Panc1 (cell line): Measurements from ENCODE around the gene ADGRG2. TPM values are rescaled to one million over a fixed set of nuclear protein-coding genes. Genes with fewer than 3 reads are reported as not detected.

ENCODE experiments used
- ATAC-seq: fragments of 200-7000 bp; cut with Tn5 transposase; 2 replicates; pipeline ENCODE4 v1.9.1; 2020; ENCODE audit warnings: mild to moderate bottlenecking, moderate library complexity
- BruUV-seq: library from RNA; stranded (reverse); fragments of 400-500 nt; replicated peaks from 2 replicates; lab custom pipeline; 2021; lab: Mats Ljungman, UMichigan
- CTCF ChIA-PET: fragments of 300-600 bp; sonication (Branson Sonifier 250); formaldehyde crosslinking; loops from one replicate; lab custom pipeline; 2022; ENCODE audit warnings: antibody characterized with exemption; lab: Charles Lee
- POLR2A ChIA-PET: fragments of 300-600 bp; sonication (Branson Sonifier 250); formaldehyde crosslinking; loops from one replicate; lab custom pipeline; 2022; ENCODE audit warnings: antibody characterized with exemption; lab: Charles Lee
- DNase-seq: peaks from one replicate; pipeline ENCODE4 v3.0.0-alpha.2; 2010; ENCODE audit warnings: low read depth, low spot score
- H3K27ac ChIP-seq: 2 replicates; pipeline ENCODE4 v1.5.1; 2011; ENCODE audit warnings: mild to moderate bottlenecking, low read length, inconsistent platforms
- H3K27me3 ChIP-seq: fragments of 200-500 bp; sonication (Bioruptor generic); 2 replicates; pipeline ENCODE4 v1.6.0; 2014; ENCODE audit warnings: low read length, inconsistent platforms; ENCODE audit not compliant: control insufficient read depth, insufficient read depth
- H3K36me3 ChIP-seq: fragments of 200-500 bp; sonication (Bioruptor generic); 2 replicates; pipeline ENCODE4 v1.5.1; 2014; ENCODE audit warnings: inconsistent platforms, mild to moderate bottlenecking, low read length, moderate library complexity; ENCODE audit not compliant: control insufficient read depth, insufficient read depth
- H3K4me1 ChIP-seq: 2 replicates; pipeline ENCODE4 v1.5.1; 2011; ENCODE audit warnings: inconsistent platforms, mild to moderate bottlenecking, low read length, moderate library complexity; ENCODE audit not compliant: control insufficient read depth, insufficient read depth
- H3K4me3 ChIP-seq, 2 experiments: 2 replicates each; pipeline ENCODE4 v1.5.1; 2011 to 2012; ENCODE audit warnings: low read depth in 2 of 2, low read length in 2 of 2, mild to moderate bottlenecking in 2 of 2, inconsistent platforms in 1 of 2, moderate library complexity in 1 of 2
- H3K9me3 ChIP-seq: fragments of 200-500 bp; sonication (Bioruptor generic); 2 replicates; pipeline ENCODE4 v1.5.1; 2014; ENCODE audit warnings: low read depth, mild to moderate bottlenecking, inconsistent platforms, low read length, moderate library complexity; ENCODE audit not compliant: control insufficient read depth, insufficient read depth
- POLR2AphosphoS5 ChIP-seq: IDR thresholded peaks from 2 replicates; pipeline ENCODE4 v1.6.1; 2012; ENCODE audit warnings: mild to moderate bottlenecking, low read depth, low read length, moderate library complexity
- SIN3A ChIP-seq: IDR thresholded peaks from 2 replicates; pipeline ENCODE4 v1.6.1; 2012; ENCODE audit warnings: low read depth, mild to moderate bottlenecking, low read length, moderate library complexity, borderline replicate concordance; ENCODE audit not compliant: insufficient read depth
- TCF7L2 ChIP-seq: IDR thresholded peaks from 2 replicates; pipeline ENCODE4 v1.6.1; 2011; ENCODE audit warnings: mild to moderate bottlenecking, low read depth, low read length, inconsistent platforms
- in situ Hi-C: cut with HindIII; loops from 2 replicates; pipeline ENCODE4 v1.10.0; 2016; ENCODE audit warnings: low sequenced_read_pairs, low pct_unique_long_range_greater_than_20kb
- intact Hi-C: fragments of 100-400 bp; cut with micrococcal nuclease; formaldehyde crosslinking; loops from one replicate; pipeline ENCODE4 v1.10.0; 2022; ENCODE audit not compliant: unreplicated experiment
- total RNA-seq: library from RNA; stranded (reverse); gene quantifications from one replicate; pipeline ENCODE4 v1.2.1, GENCODE V29; 2021; ENCODE audit not compliant: unreplicated experiment
- TF ChIP-seq, protein P1 (sequence below): fragments of 450-650 bp; IDR thresholded peaks from 2 replicates; pipeline ENCODE4 v1.5.1; 2017; ENCODE audit warnings: mild to moderate bottlenecking
- TF ChIP-seq, protein P2 (sequence below), 2 experiments: IDR thresholded peaks; 2 replicates each; pipeline ENCODE4 v1.6.1; 2011 to 2012; ENCODE audit warnings: low read depth in 2 of 2, control low read depth in 1 of 2, low read length in 1 of 2, mild to moderate bottlenecking in 1 of 2, moderate library complexity in 1 of 2; ENCODE audit not compliant: insufficient read depth in 1 of 2

The ADGRG2 gene
- total RNA-seq, 1 experiment from 2014 or later, result 2.0 TPM

DNA sequence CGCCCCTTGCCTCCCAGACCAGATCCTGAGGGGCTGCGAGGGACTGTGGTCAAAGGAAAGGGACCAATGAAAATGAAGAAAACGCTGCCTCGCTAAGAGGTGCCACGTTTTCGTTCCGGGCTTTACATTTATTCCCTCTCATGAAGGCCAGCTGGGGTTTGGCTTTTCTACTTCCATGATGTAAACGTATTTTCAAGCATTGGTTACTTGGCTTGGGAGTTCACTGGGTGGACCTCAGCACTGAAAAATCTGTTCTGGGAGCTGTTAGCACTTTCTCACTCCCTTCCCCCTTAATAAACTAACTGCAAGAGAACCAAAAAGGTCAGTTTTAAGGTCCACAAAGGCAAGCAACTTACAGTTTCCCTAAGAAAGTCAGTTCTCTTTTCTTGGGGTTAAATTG is 40.6 kb upstream of the ADGRG2 start:
- no peak for DNase-seq
- POLR2A ChIA-PET, result no interaction called here
- Histone ChIP-seq H3K9me3 (no peaks in the 10 kb centered on the region), H3K36me3 (no peaks in the 10 kb centered on the region), H3K27me3 (no peaks in the 10 kb centered on the region), H3K27ac (no peak overlapping the region), H3K4me1 (no peaks in the 10 kb centered on the region), H3K4me3 (no peak overlapping the region)
- TF ChIP-seq, protein P1, sequence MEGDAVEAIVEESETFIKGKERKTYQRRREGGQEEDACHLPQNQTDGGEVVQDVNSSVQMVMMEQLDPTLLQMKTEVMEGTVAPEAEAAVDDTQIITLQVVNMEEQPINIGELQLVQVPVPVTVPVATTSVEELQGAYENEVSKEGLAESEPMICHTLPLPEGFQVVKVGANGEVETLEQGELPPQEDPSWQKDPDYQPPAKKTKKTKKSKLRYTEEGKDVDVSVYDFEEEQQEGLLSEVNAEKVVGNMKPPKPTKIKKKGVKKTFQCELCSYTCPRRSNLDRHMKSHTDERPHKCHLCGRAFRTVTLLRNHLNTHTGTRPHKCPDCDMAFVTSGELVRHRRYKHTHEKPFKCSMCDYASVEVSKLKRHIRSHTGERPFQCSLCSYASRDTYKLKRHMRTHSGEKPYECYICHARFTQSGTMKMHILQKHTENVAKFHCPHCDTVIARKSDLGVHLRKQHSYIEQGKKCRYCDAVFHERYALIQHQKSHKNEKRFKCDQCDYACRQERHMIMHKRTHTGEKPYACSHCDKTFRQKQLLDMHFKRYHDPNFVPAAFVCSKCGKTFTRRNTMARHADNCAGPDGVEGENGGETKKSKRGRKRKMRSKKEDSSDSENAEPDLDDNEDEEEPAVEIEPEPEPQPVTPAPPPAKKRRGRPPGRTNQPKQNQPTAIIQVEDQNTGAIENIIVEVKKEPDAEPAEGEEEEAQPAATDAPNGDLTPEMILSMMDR, result no peak
- no peak for TF ChIP-seq TCF7L2
- TF ChIP-seq, protein P2, sequence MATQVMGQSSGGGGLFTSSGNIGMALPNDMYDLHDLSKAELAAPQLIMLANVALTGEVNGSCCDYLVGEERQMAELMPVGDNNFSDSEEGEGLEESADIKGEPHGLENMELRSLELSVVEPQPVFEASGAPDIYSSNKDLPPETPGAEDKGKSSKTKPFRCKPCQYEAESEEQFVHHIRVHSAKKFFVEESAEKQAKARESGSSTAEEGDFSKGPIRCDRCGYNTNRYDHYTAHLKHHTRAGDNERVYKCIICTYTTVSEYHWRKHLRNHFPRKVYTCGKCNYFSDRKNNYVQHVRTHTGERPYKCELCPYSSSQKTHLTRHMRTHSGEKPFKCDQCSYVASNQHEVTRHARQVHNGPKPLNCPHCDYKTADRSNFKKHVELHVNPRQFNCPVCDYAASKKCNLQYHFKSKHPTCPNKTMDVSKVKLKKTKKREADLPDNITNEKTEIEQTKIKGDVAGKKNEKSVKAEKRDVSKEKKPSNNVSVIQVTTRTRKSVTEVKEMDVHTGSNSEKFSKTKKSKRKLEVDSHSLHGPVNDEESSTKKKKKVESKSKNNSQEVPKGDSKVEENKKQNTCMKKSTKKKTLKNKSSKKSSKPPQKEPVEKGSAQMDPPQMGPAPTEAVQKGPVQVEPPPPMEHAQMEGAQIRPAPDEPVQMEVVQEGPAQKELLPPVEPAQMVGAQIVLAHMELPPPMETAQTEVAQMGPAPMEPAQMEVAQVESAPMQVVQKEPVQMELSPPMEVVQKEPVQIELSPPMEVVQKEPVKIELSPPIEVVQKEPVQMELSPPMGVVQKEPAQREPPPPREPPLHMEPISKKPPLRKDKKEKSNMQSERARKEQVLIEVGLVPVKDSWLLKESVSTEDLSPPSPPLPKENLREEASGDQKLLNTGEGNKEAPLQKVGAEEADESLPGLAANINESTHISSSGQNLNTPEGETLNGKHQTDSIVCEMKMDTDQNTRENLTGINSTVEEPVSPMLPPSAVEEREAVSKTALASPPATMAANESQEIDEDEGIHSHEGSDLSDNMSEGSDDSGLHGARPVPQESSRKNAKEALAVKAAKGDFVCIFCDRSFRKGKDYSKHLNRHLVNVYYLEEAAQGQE (IDR thresholded peaks at IDR 0.05; ENCODE audit: insufficient read depth in 1 of 2, low read depth in 2 of 2, low read length in 1 of 2), result no peak
- TF ChIP-seq SIN3A, result no peak
- TF ChIP-seq POLR2AphosphoS5, result no peak
- in situ Hi-C loops (no loop called here), intact Hi-C loops (no loop called here)
- no TSS peak for BruUV-seq
- CTCF ChIA-PET, result no interaction called here
- ATAC-seq, result no peak

DNA sequence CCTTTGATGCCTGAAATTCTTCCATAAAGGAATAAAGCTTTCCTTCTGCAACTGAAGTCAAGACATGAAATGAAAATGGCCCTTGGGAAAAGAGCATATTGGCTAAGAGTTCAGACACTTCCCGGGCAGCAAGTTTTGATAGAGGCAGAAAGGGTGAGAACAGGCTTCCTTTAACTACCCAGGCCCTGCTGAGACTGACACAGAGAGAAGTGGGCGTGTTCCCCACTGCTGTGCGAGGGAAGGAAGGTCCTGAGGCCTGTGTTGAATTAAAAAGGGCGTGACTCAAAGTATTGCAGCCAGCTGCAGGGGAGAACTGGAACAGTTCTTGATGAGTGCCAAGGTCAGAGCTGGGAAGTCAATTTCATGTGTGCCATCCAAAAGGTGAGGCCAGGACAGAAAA is 33.9 kb upstream of the ADGRG2 start:
- in situ Hi-C loops (no loop called here), intact Hi-C loops (no loop called here)
- H3K4me3 ChIP-seq, result no peak overlapping the region
- no peaks in the 10 kb centered on the region for H3K9me3 ChIP-seq
- CTCF ChIA-PET, result no interaction called here
- ATAC-seq, result no peak
- TF ChIP-seq, protein P1, result no peak
- TF ChIP-seq, protein P2 (IDR thresholded peaks at IDR 0.05; ENCODE audit: insufficient read depth in 1 of 2, low read depth in 2 of 2, low read length in 1 of 2), result no peak
- TF ChIP-seq SIN3A, result no peak
- no peak for TF ChIP-seq TCF7L2
- TF ChIP-seq POLR2AphosphoS5, result no peak
- DNase-seq, result no peak
- H3K36me3 ChIP-seq, result no peaks in the 10 kb centered on the region
- H3K27me3 ChIP-seq, result 0 out of 2 replicates have a peak, but pooled peaks cover 2% of the 10 kb centered on the region
- H3K4me1 ChIP-seq, result no peaks in the 10 kb centered on the region
- no peak overlapping the region for H3K27ac ChIP-seq
- BruUV-seq, result no TSS peak
- POLR2A ChIA-PET, result no interaction called here
